Adipose tissue (tissue), 3 donors: Measurements from ENCODE around the gene ATAD3B. TPM values are rescaled to one million over a fixed set of nuclear protein-coding genes. Genes with fewer than 3 reads are reported as not detected.

Experiments used
- polyA plus RNA-seq, 3 donors: library from polyadenylated mRNA; stranded (reverse); fragments of 200-250 nt; gene quantifications; one replicate each; pipeline ENCODE4 v1.2.3, GENCODE V29; 2013
- donor health status: healthy with polysubstance abuse.
- donor health status: Bipolar disorder and iron deficiency.
- donor health status: healthy.

ATAD3B gene
- polyA plus RNA-seq, 3 donors, result 13.6 to 27.5 (median 14.2) TPM

Other genes with a start within 250 kb of the ATAD3B start
- gene SDF4, start 239.8 kb upstream of the ATAD3B start, polyA plus RNA-seq, result 100 to 1,000 TPM in 2 of 3 donors, 10 to 100 TPM in 1; 93.9 to 148 (median 101) TPM
- gene B3GALT6, start 239.5 kb upstream of the ATAD3B start, polyA plus RNA-seq, result 10 to 100 TPM in 1 of 3 donors, 1 to 10 TPM in 2; 8.9 to 13.0 (median 8.9) TPM
- gene C1QTNF12, start 225.0 kb upstream of the ATAD3B start, polyA plus RNA-seq, result 1 to 10 TPM in 2 of 3 donors, under 1 TPM in 1; 0.53 to 6.1 (median 3.5) TPM
- gene UBE2J2, start 197.9 kb upstream of the ATAD3B start, polyA plus RNA-seq, result 10 to 100 TPM; 25.8 to 45.1 (median 39.5) TPM
- gene SCNN1D, start 191.3 kb upstream of the ATAD3B start, polyA plus RNA-seq, result 1 to 10 TPM; 1.7 to 6.6 (median 4.9) TPM
- gene ACAP3, start 163.8 kb upstream of the ATAD3B start, polyA plus RNA-seq, result 10 to 100 TPM; 14.5 to 35.7 (median 27.5) TPM
- gene PUSL1, start 163.2 kb upstream of the ATAD3B start, polyA plus RNA-seq, result 10 to 100 TPM in 2 of 3 donors, 1 to 10 TPM in 1; 6.6 to 13.5 (median 12.8) TPM
- 100 to 1,000 TPM in 1 of 3 donors, 10 to 100 TPM in 2; 92.8 to 117 (median 98.6) TPM for gene INTS11, start 147.1 kb upstream of the ATAD3B start, polyA plus RNA-seq
- 10 to 100 TPM; 12.3 to 17.4 (median 16.5) TPM for gene CPTP, start 147.0 kb upstream of the ATAD3B start, polyA plus RNA-seq
- under 1 TPM; 0.10 to 0.45 (median 0.19) TPM for gene TAS1R3, start 140.5 kb upstream of the ATAD3B start, polyA plus RNA-seq
- 10 to 100 TPM; 42.5 to 54.5 (median 48.9) TPM for gene DVL1, start 122.3 kb upstream of the ATAD3B start, polyA plus RNA-seq
- 100 to 1,000 TPM in 1 of 3 donors, 10 to 100 TPM in 2; 11.7 to 104 (median 82.1) TPM for gene MXRA8, start 113.2 kb upstream of the ATAD3B start, polyA plus RNA-seq
- gene AURKAIP1, start 96.6 kb upstream of the ATAD3B start, polyA plus RNA-seq, result 100 to 1,000 TPM; 129 to 240 (median 165) TPM
- gene CCNL2, start 72.4 kb upstream of the ATAD3B start, polyA plus RNA-seq, result 100 to 1,000 TPM; 103 to 173 (median 106) TPM
- 100 to 1,000 TPM; 110 to 228 (median 190) TPM for gene MRPL20, start 64.5 kb upstream of the ATAD3B start, polyA plus RNA-seq
- gene ANKRD65, start 50.5 kb upstream of the ATAD3B start, polyA plus RNA-seq, result 10 to 100 TPM in 2 of 3 donors, 1 to 10 TPM in 1; 9.9 to 25.5 (median 10.6) TPM
- 10 to 100 TPM in 2 of 3 donors, 1 to 10 TPM in 1; 7.8 to 53.1 (median 42.1) TPM for gene VWA1, start 36.1 kb upstream of the ATAD3B start, polyA plus RNA-seq
- 10 to 100 TPM in 1 of 3 donors, 1 to 10 TPM in 1, under 1 TPM in 1; 0.34 to 10.3 (median 2.2) TPM for gene ATAD3C, start 22.1 kb upstream of the ATAD3B start, polyA plus RNA-seq
- gene ATAD3A, start 40.4 kb downstream of the ATAD3B start, polyA plus RNA-seq, result 10 to 100 TPM; 12.9 to 23.1 (median 14.2) TPM
- gene TMEM240, start 68.9 kb downstream of the ATAD3B start, polyA plus RNA-seq, result 1 to 10 TPM in 2 of 3 donors, under 1 TPM in 1; 0.85 to 4.3 (median 2.1) TPM
- gene SSU72, start 103.1 kb downstream of the ATAD3B start, polyA plus RNA-seq, result 100 to 1,000 TPM in 2 of 3 donors, 10 to 100 TPM in 1; 63.1 to 139 (median 133) TPM
- gene FNDC10, start 128.4 kb downstream of the ATAD3B start, polyA plus RNA-seq, result 1 to 10 TPM in 1 of 3 donors, under 1 TPM in 2; 0.52 to 2.2 (median 0.70) TPM
- gene MIB2, start 143.7 kb downstream of the ATAD3B start, polyA plus RNA-seq, result 10 to 100 TPM; 37.0 to 65.3 (median 41.8) TPM
- gene MMP23B, start 160.4 kb downstream of the ATAD3B start, polyA plus RNA-seq, result 10 to 100 TPM in 1 of 3 donors, 1 to 10 TPM in 1, under 1 TPM in 1; 0.89 to 24.4 (median 3.4) TPM
- gene CDK11B, start 187.2 kb downstream of the ATAD3B start, polyA plus RNA-seq, result 10 to 100 TPM; 17.6 to 35.4 (median 26.6) TPM
- 10 to 100 TPM; 15.1 to 19.5 (median 18.5) TPM for gene SLC35E2B, start 221.0 kb downstream of the ATAD3B start, polyA plus RNA-seq